ENCODE results near the gene CNTFR.
"Not testable (repeated sequence)": the region's sequence is repeated elsewhere in the genome, so short reads cannot be mapped to it uniquely, and the experiment has no call there.

Gene CNTFR

GRCh38 chr9:34544035-34544434 lies 45.5 kb downstream of the CNTFR start:
- Histone ChIP-seq H3K9ac (ENCODE audit: low read length in 2 of 2) (no peak overlapping the region), H3K9me3 (ENCODE audit: control insufficient read depth in 2 of 2, low read length in 2 of 2) (no peaks in the 10 kb centered on the region), H3K4me3 (ENCODE audit: low read length in 2 of 2) (no peak overlapping the region), H3K4me1 (ENCODE audit: control insufficient read depth, insufficient read depth, low read length) (peaks cover 7% of the 10 kb centered on the region), H3K27me3 (ENCODE audit: control insufficient read depth in 1 of 2, insufficient read depth in 2 of 2, low read length in 2 of 2) (peaks cover 11 to 14% of the 10 kb centered on the region in 2 donors), H3K27ac (ENCODE audit: low read length) (no peak overlapping the region), H3K36me3 (ENCODE audit: control insufficient read depth in 2 of 2, insufficient read depth in 2 of 2, low read length in 2 of 2) (no peaks in the 10 kb centered on the region)

GRCh38 chr9:34541540-34541939 lies 48.0 kb downstream of the CNTFR start:
- Histone ChIP-seq H3K9ac (ENCODE audit: low read length in 2 of 2) (no peak overlapping the region), H3K9me3 (ENCODE audit: control insufficient read depth in 2 of 2, low read length in 2 of 2) (no peaks in the 10 kb centered on the region), H3K4me3 (ENCODE audit: low read length in 2 of 2) (no peak overlapping the region), H3K36me3 (ENCODE audit: control insufficient read depth in 2 of 2, insufficient read depth in 2 of 2, low read length in 2 of 2) (no peaks in the 10 kb centered on the region), H3K27me3 (ENCODE audit: control insufficient read depth in 1 of 2, insufficient read depth in 2 of 2, low read length in 2 of 2) (peaks cover 6 to 8% of the 10 kb centered on the region in 2 donors), H3K4me1 (ENCODE audit: control insufficient read depth, insufficient read depth, low read length) (no peaks in the 10 kb centered on the region), H3K27ac (ENCODE audit: low read length) (no peak overlapping the region)

- H3K27ac ChIP-seq (ENCODE audit: low read length) = no peak overlapping the region
- H3K9me3 ChIP-seq (ENCODE audit: control insufficient read depth in 2 of 2, low read length in 2 of 2) = no peaks in the 10 kb centered on the region
- H3K27me3 ChIP-seq (ENCODE audit: control insufficient read depth in 1 of 2, insufficient read depth in 2 of 2, low read length in 2 of 2) = peaks cover 3 to 4% of the 10 kb centered on the region in 2 donors
- H3K4me3 ChIP-seq (ENCODE audit: low read length in 2 of 2) = no peak overlapping the region
- H3K4me1 ChIP-seq (ENCODE audit: control insufficient read depth, insufficient read depth, low read length) = no peaks in the 10 kb centered on the region
- H3K36me3 ChIP-seq (ENCODE audit: control insufficient read depth in 2 of 2, insufficient read depth in 2 of 2, low read length in 2 of 2) = no peaks in the 10 kb centered on the region
- no peak overlapping the region for H3K9ac ChIP-seq (ENCODE audit: low read length in 2 of 2)
These were observed 48.7 kb downstream of the CNTFR start for GRCh38 chr9:34540827-34541226.

GRCh38 chr9:34536685-34537084 lies 52.8 kb downstream of the CNTFR start:
- Histone ChIP-seq H3K27me3 (ENCODE audit: control insufficient read depth in 1 of 2, insufficient read depth in 2 of 2, low read length in 2 of 2) (peaks cover 3% of the 10 kb centered on the region in 2 donors), H3K4me1 (ENCODE audit: control insufficient read depth, insufficient read depth, low read length) (no peaks in the 10 kb centered on the region), H3K9ac (ENCODE audit: low read length in 2 of 2) (no peak overlapping the region), H3K36me3 (ENCODE audit: control insufficient read depth in 2 of 2, insufficient read depth in 2 of 2, low read length in 2 of 2) (no peaks in the 10 kb centered on the region), H3K9me3 (ENCODE audit: control insufficient read depth in 2 of 2, low read length in 2 of 2) (no peaks in the 10 kb centered on the region), H3K4me3 (ENCODE audit: low read length in 2 of 2) (no peak overlapping the region), H3K27ac (ENCODE audit: low read length) (no peak overlapping the region)

- H3K36me3 ChIP-seq (ENCODE audit: control insufficient read depth in 2 of 2, insufficient read depth in 2 of 2, low read length in 2 of 2); H3K4me3 ChIP-seq (ENCODE audit: low read length in 2 of 2); H3K9ac ChIP-seq (ENCODE audit: low read length in 2 of 2); H3K27ac ChIP-seq (ENCODE audit: low read length); H3K4me1 ChIP-seq (ENCODE audit: control insufficient read depth, insufficient read depth, low read length); H3K27me3 ChIP-seq (ENCODE audit: control insufficient read depth in 1 of 2, insufficient read depth in 2 of 2, low read length in 2 of 2); H3K9me3 ChIP-seq (ENCODE audit: control insufficient read depth in 2 of 2, low read length in 2 of 2): not testable (repeated sequence)
These were observed 57.5 kb downstream of the CNTFR start for GRCh38 chr9:34532041-34532440.

GRCh38 chr9:34526026-34526425 lies 63.5 kb downstream of the CNTFR start:
- Histone ChIP-seq H3K27ac (ENCODE audit: low read length) (no peak overlapping the region), H3K9ac (ENCODE audit: low read length in 2 of 2) (no peak overlapping the region), H3K9me3 (ENCODE audit: control insufficient read depth in 2 of 2, low read length in 2 of 2) (no peaks in the 10 kb centered on the region), H3K4me1 (ENCODE audit: control insufficient read depth, insufficient read depth, low read length) (peaks cover 13% of the 10 kb centered on the region), H3K36me3 (ENCODE audit: control insufficient read depth in 2 of 2, insufficient read depth in 2 of 2, low read length in 2 of 2) (no peaks in the 10 kb centered on the region), H3K4me3 (ENCODE audit: low read length in 2 of 2) (no peak overlapping the region), H3K27me3 (ENCODE audit: control insufficient read depth in 1 of 2, insufficient read depth in 2 of 2, low read length in 2 of 2) (no peaks in the 10 kb centered on the region)

- Histone ChIP-seq H3K27me3 (ENCODE audit: control insufficient read depth in 1 of 2, insufficient read depth in 2 of 2, low read length in 2 of 2) (no peaks in the 10 kb centered on the region), H3K9me3 (ENCODE audit: control insufficient read depth in 2 of 2, low read length in 2 of 2) (no peaks in the 10 kb centered on the region), H3K4me1 (ENCODE audit: control insufficient read depth, insufficient read depth, low read length) (peaks cover 13% of the 10 kb centered on the region), H3K9ac (ENCODE audit: low read length in 2 of 2) (no peak overlapping the region), H3K27ac (ENCODE audit: low read length) (no peak overlapping the region), H3K4me3 (ENCODE audit: low read length in 2 of 2) (no peak overlapping the region), H3K36me3 (ENCODE audit: control insufficient read depth in 2 of 2, insufficient read depth in 2 of 2, low read length in 2 of 2) (no peaks in the 10 kb centered on the region)
These were observed 65.2 kb downstream of the CNTFR start for GRCh38 chr9:34524349-34524748.

- H3K27ac ChIP-seq (ENCODE audit: low read length) = no peak within 1 kb of the TSS
- peak within 1 kb of the TSS; percentile 66 to 67 for H3K4me3 ChIP-seq (ENCODE audit: low read length in 2 of 2)
- no peaks in the 10 kb centered on the region for H3K9me3 ChIP-seq (ENCODE audit: control insufficient read depth in 2 of 2, low read length in 2 of 2)
- peaks cover 13% of the 10 kb centered on the region for H3K4me1 ChIP-seq (ENCODE audit: control insufficient read depth, insufficient read depth, low read length)
- H3K27me3 ChIP-seq (ENCODE audit: control insufficient read depth in 1 of 2, insufficient read depth in 2 of 2, low read length in 2 of 2) = no peaks in the 10 kb centered on the region
- no peaks in the 10 kb centered on the region for H3K36me3 ChIP-seq (ENCODE audit: control insufficient read depth in 2 of 2, insufficient read depth in 2 of 2, low read length in 2 of 2)
- peak within 1 kb of the TSS; percentile 62 to 76 for H3K9ac ChIP-seq (ENCODE audit: low read length in 2 of 2)
These were observed 66.3 kb downstream of the CNTFR start, which contains the start of gene ENHO for GRCh38 chr9:34522971-34523797. ENHO (minus strand) TSS chr9:34522990; CDS start chr9:34521695, 1,295 bp downstream.

- Histone ChIP-seq H3K9ac (ENCODE audit: low read length in 2 of 2) (peak overlapping the region; percentile 62 to 76), H3K27ac (ENCODE audit: low read length) (no peak overlapping the region), H3K4me3 (ENCODE audit: low read length in 2 of 2) (peak overlapping the region; percentile 66 to 67), H3K9me3 (ENCODE audit: control insufficient read depth in 2 of 2, low read length in 2 of 2) (no peaks in the 10 kb centered on the region), H3K36me3 (ENCODE audit: control insufficient read depth in 2 of 2, insufficient read depth in 2 of 2, low read length in 2 of 2) (no peaks in the 10 kb centered on the region), H3K27me3 (ENCODE audit: control insufficient read depth in 1 of 2, insufficient read depth in 2 of 2, low read length in 2 of 2) (no peaks in the 10 kb centered on the region), H3K4me1 (ENCODE audit: control insufficient read depth, insufficient read depth, low read length) (peaks cover 13% of the 10 kb centered on the region)
These were observed 67.2 kb downstream of the CNTFR start for GRCh38 chr9:34522091-34522887.

- H3K9ac ChIP-seq (ENCODE audit: low read length in 2 of 2) = no peak overlapping the region
- H3K4me1 ChIP-seq (ENCODE audit: control insufficient read depth, insufficient read depth, low read length) = peaks cover 13% of the 10 kb centered on the region
- H3K4me3 ChIP-seq (ENCODE audit: low read length in 2 of 2) = no peak overlapping the region
- H3K36me3 ChIP-seq (ENCODE audit: control insufficient read depth in 2 of 2, insufficient read depth in 2 of 2, low read length in 2 of 2) = no peaks in the 10 kb centered on the region
- H3K9me3 ChIP-seq (ENCODE audit: control insufficient read depth in 2 of 2, low read length in 2 of 2) = no peaks in the 10 kb centered on the region
- H3K27me3 ChIP-seq (ENCODE audit: control insufficient read depth in 1 of 2, insufficient read depth in 2 of 2, low read length in 2 of 2) = no peaks in the 10 kb centered on the region
- H3K27ac ChIP-seq (ENCODE audit: low read length) = no peak overlapping the region
These were observed 68.0 kb downstream of the CNTFR start for GRCh38 chr9:34521406-34522045.
